Activated CD8-positive, alpha-beta T cell treated with anti-CD3 and anti-CD28 coated beads for 36 hours (primary cell): ENCODE data around the gene ZFP36L1. TPM values are rescaled to one million over a fixed set of nuclear protein-coding genes. Genes with fewer than 3 reads are reported as not detected.

Experiments
- ATAC-seq: fragments of 200-7000 bp; cut with Tn5 transposase; one replicate; pipeline ENCODE4 v1.10.0; 2021; ENCODE audit warnings: mild to moderate bottlenecking, moderate library complexity
- CTCF ChIA-PET: fragments of 350-600 bp; sonication (Branson Sonifier 250); formaldehyde crosslinking; loops from one replicate; lab custom pipeline; 2021; ENCODE audit warnings: antibody characterized with exemption; lab: Charles Lee
- POLR2A ChIA-PET: fragments of 350-600 bp; sonication (Branson Sonifier 250); formaldehyde crosslinking; loops from one replicate; lab custom pipeline; 2021; ENCODE audit warnings: antibody characterized with exemption; lab: Charles Lee
- DNase-seq: peaks from one replicate; pipeline ENCODE4 v3.0.0-alpha.2; 2020
- H3K27ac Mint-ChIP-seq: one replicate; pipeline ENCODE4 v1.8.0; 2021; ENCODE audit warnings: mild to moderate bottlenecking, mixed read lengths
- H3K27me3 Mint-ChIP-seq: one replicate; pipeline ENCODE4 v1.8.0; 2021; ENCODE audit warnings: mixed read lengths
- H3K36me3 Mint-ChIP-seq: one replicate; pipeline ENCODE4 v1.8.0; 2021; ENCODE audit warnings: low read depth, mixed read lengths
- H3K4me1 Mint-ChIP-seq: one replicate; pipeline ENCODE4 v1.8.0; 2021; ENCODE audit warnings: low read depth, mixed read lengths
- H3K4me3 Mint-ChIP-seq: one replicate; pipeline ENCODE4 v1.8.0; 2021; ENCODE audit warnings: mild to moderate bottlenecking, moderate library complexity, mixed read lengths
- H3K9me3 Mint-ChIP-seq: one replicate; pipeline ENCODE4 v1.8.0; 2021; ENCODE audit warnings: mixed read lengths
- CTCF ChIP-seq: fragments of 200-600 bp; IDR thresholded peaks from one replicate; pipeline ENCODE4 v1.8.0; 2022; ENCODE audit warnings: antibody characterized with exemption, mild to moderate bottlenecking
- intact Hi-C: fragments of 100-400 bp; cut with micrococcal nuclease; formaldehyde crosslinking; loops from one replicate; pipeline ENCODE4 v1.10.0; 2022
- total RNA-seq, 2 experiments: library from RNA; stranded (reverse); gene quantifications; one replicate each; pipeline ENCODE4 v1.2.3, GENCODE V29; 2021

ZFP36L1 gene
- total RNA-seq, 2 experiments from 2014 or later, result 57.4 to 60.6 TPM

GRCh38 chr14:68787092-68787992 lies 5.5 kb downstream of the ZFP36L1 start:
- intact Hi-C loops, result loop anchor here (2.0 to 10.0 kb wide), 4 partner anchors 70 to 503 kb away; no protein-coding TSS in a partner anchor
- POLR2A ChIA-PET, result interaction anchor here (0.6 to 9.4 kb wide), 10 partner anchors 8 to 542 kb away, joined by 3 to 207 read pairs (median 4); no protein-coding TSS in a partner anchor

GRCh38 chr14:68786491-68787091 lies 6.3 kb downstream of the ZFP36L1 start:
- intact Hi-C loops, result loop anchor here (2.0 to 10.0 kb wide), 4 partner anchors 69 to 502 kb away; no protein-coding TSS in a partner anchor
- ChIA-PET POLR2A (interaction anchor here (1.3 to 9.4 kb wide), 6 partner anchors 7 to 122 kb away, joined by 4 to 207 read pairs (median 8); partner anchors contain the start of gene ZFP36L1), CTCF (interaction anchor here (0.9 to 16.7 kb wide), 7 partner anchors 12 to 537 kb away, joined by 3 to 268 read pairs (median 5); no protein-coding TSS in a partner anchor)
- peaks cover 48% of the 10 kb centered on the region for H3K36me3 Mint-ChIP-seq
- H3K27me3 Mint-ChIP-seq, result no peaks in the 10 kb centered on the region
- no peak for ATAC-seq
- peak overlapping the region; percentile 86 for H3K27ac Mint-ChIP-seq
- peaks cover 65% of the 10 kb centered on the region for H3K4me1 Mint-ChIP-seq
- no peak for DNase-seq
- peaks cover 2% of the 10 kb centered on the region for H3K9me3 Mint-ChIP-seq
- H3K4me3 Mint-ChIP-seq, result peak overlapping the region; percentile 56
- no peak for TF ChIP-seq CTCF

More at GRCh38 chr14:68787092-68787992, 5.5 kb downstream of the ZFP36L1 start:
- ATAC-seq (peak; percentile 4), DNase-seq (peak; percentile 63)
- Mint-ChIP-seq H3K36me3 (peaks cover 54% of the 10 kb centered on the region), H3K27ac (peak overlapping the region; percentile 86), H3K27me3 (no peaks in the 10 kb centered on the region), H3K9me3 (peaks cover 2% of the 10 kb centered on the region), H3K4me1 (peaks cover 59% of the 10 kb centered on the region), H3K4me3 (peak overlapping the region; percentile 56)
- no peak for TF ChIP-seq CTCF
- CTCF ChIA-PET, result interaction anchor here (0.9 to 16.7 kb wide), 12 partner anchors 7 to 537 kb away, joined by 3 to 268 read pairs (median 7); no protein-coding TSS in a partner anchor

GRCh38 chr14:68785534-68786490 lies 7.1 kb downstream of the ZFP36L1 start:
- TF ChIP-seq CTCF, result no peak
- Mint-ChIP-seq H3K9me3 (peaks cover 2% of the 10 kb centered on the region), H3K27me3 (no peaks in the 10 kb centered on the region), H3K4me1 (peaks cover 72% of the 10 kb centered on the region), H3K27ac (peak overlapping the region; percentile 86), H3K36me3 (peaks cover 41% of the 10 kb centered on the region), H3K4me3 (peak overlapping the region; percentile 56)
- POLR2A ChIA-PET, result interaction anchor here (1.3 to 9.4 kb wide), 7 partner anchors 7 to 122 kb away, joined by 3 to 207 read pairs (median 6); partner anchors contain the start of gene ZFP36L1
- intact Hi-C loops, result loop anchor here (2.0 to 10.0 kb wide), 4 partner anchors 69 to 501 kb away; no protein-coding TSS in a partner anchor
- no peak for ATAC-seq
- CTCF ChIA-PET, result interaction anchor here (0.8 to 16.7 kb wide), 9 partner anchors 11 to 536 kb away, joined by 3 to 268 read pairs (median 4); no protein-coding TSS in a partner anchor
- DNase-seq, result peak; percentile 64

- H3K27ac Mint-ChIP-seq, result peak overlapping the region; percentile 86
- H3K4me3 Mint-ChIP-seq, result no peak overlapping the region
- no peak for ATAC-seq
- intact Hi-C loops, result loop anchor here (5.0 to 10.0 kb wide), 4 partner anchors 32 to 500 kb away; no protein-coding TSS in a partner anchor
- ChIA-PET CTCF (interaction anchor here (0.8 to 16.7 kb wide), 6 partner anchors 10 to 535 kb away, joined by 3 to 268 read pairs (median 36); no protein-coding TSS in a partner anchor), POLR2A (interaction anchor here (1.5 to 9.4 kb wide), 6 partner anchors 8 to 121 kb away, joined by 3 to 207 read pairs (median 8); partner anchors contain the start of gene ZFP36L1)
- no peaks in the 10 kb centered on the region for H3K27me3 Mint-ChIP-seq
- H3K9me3 Mint-ChIP-seq, result peaks cover 2% of the 10 kb centered on the region
- H3K4me1 Mint-ChIP-seq, result peaks cover 78% of the 10 kb centered on the region
- peaks cover 33% of the 10 kb centered on the region for H3K36me3 Mint-ChIP-seq
- TF ChIP-seq CTCF, result no peak
- no peak for DNase-seq
Measured at GRCh38 chr14:68784978-68785533, 7.8 kb downstream of the ZFP36L1 start.
